Cardiac fibroblast (primary cell): Measurements from ENCODE around the gene IL11.
A peak's percentile ranks its signal among the peaks of the same experiment; 100 is the strongest.
"Not testable (repeated sequence)": the region's sequence is repeated elsewhere in the genome, so short reads cannot be mapped to it uniquely, and the experiment has no call there.

Experiments used
- DNase-seq, 2 donors: peaks; one replicate each; pipeline versions ENCODE4 v3.0.0 to v3.0.0-alpha.2; 2010; ENCODE audit warnings: low read depth in 2 of 2
- H3K4me3 ChIP-seq, 2 donors: replicated peaks in 1 of 2; 1 replicate in 1 of 2; 2 replicates in 1 of 2; pipeline ENCODE4 v1.5.1; 2011; ENCODE audit warnings: low read depth in 2 of 2, low read length in 2 of 2, mild to moderate bottlenecking in 2 of 2, moderate library complexity in 1 of 2
- CTCF ChIP-seq: IDR thresholded peaks from one replicate; pipeline ENCODE4 v1.5.1; 2011; ENCODE audit warnings: low read depth, mild to moderate bottlenecking, low read length, inconsistent platforms

Gene IL11

GRCh38 chr19:55333870-55334269 is 36.4 kb downstream of the IL11 start:
- H3K4me3 ChIP-seq = no peak overlapping the region
- no peak for DNase-seq
- no peak for TF ChIP-seq CTCF

- DNase-seq = peak in 1 of 2 donors; percentile 65
Observed at GRCh38 chr19:55329791-55330190, 40.5 kb downstream of the IL11 start.

DNA sequence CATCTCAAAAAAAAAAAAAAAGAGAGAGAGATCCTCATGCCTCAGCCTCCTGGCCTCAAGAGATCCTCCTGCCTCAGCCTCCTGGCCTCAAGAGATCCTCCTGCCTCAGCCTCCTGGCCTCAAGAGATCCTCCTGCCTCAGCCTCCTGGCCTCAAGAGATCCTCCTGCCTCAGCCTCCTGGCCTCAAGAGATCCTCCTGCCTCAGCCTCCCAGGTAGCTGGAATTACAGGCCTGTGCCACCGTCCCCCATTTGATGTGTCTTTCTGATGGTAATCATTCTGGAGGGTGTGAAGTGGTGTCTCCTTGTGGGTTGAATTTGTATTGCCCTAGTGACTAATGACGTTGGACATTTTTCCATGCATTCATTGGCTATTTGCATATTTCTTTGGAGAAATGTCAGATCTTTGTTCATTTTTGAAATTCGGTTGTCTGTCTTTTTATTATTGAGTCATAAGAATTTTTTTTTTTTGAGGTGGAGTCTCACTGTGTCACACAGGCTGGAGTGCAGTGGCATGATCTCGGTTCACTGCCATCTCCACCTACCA is 41.4 kb downstream of the IL11 start:
- DNase-seq, H3K4me3 ChIP-seq: not testable (repeated sequence)

More at GRCh38 chr19:55329791-55330190, 40.5 kb downstream of the IL11 start:
- H3K4me3 ChIP-seq = not testable (repeated sequence)

GRCh38 chr19:55325172-55325571 is 45.1 kb downstream of the IL11 start, which contains the start of gene TMEM150B:
TMEM150B (minus strand) TSS chr19:55325341; CDS start chr19:55321036, 4,305 bp downstream.
- H3K4me3 ChIP-seq = no peak within 1 kb of the TSS
- no peak for TF ChIP-seq CTCF
- no peak for DNase-seq

GRCh38 chr19:55324662-55325061 is 45.6 kb downstream of the IL11 start:
- no peak overlapping the region for H3K4me3 ChIP-seq
- no peak for TF ChIP-seq CTCF
- DNase-seq = no peak

- no peak overlapping the region for H3K4me3 ChIP-seq
- TF ChIP-seq CTCF = no peak
- no peak for DNase-seq
Observed at GRCh38 chr19:55322204-55322885, 47.9 kb downstream of the IL11 start.

DNA sequence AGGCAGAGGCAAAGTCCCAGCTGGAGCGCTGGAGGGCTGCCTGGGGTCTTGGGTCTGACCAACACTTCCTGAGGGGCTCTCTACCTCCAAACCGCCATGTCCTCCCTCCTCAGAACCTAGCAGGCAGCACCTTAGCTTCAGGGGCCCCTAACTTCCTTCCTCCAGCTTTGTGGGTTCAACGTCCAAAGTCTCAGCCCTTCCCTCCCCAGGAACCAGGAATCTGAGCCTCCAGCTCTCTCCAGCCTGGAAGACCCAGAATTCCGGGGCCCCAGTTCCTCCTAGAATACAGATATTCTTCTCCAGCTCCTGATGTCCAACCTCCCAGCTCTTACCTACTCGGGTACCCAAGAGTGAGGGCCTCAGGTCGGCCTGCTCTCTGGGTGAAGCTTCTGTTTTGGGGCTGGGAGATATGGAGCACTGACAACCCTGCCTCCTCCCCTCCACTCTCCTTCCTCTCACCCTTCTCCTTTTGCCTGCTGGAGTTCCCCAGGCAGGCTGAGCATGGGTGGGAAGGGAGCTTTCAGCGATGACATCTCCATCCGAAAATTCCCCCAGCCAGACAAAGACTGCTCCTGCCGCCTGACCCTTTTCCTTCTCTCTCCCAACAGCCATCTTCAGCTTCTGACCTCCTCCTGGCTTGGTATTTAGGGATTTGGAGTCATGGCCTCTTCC is 48.7 kb downstream of the IL11 start:
- no peak for DNase-seq
- no peak for TF ChIP-seq CTCF
- H3K4me3 ChIP-seq = no peak overlapping the region
